HS-27A (cell line): ENCODE data around the gene CAMKK2.
"Not testable (repeated sequence)": the region's sequence is repeated elsewhere in the genome, so short reads cannot be mapped to it uniquely, and the experiment has no call there.

Experiments
- DNase-seq: peaks from one replicate; pipeline ENCODE4 v3.0.0-alpha.2; 2012; ENCODE audit warnings: low read depth, missing footprints

The CAMKK2 gene

DNA sequence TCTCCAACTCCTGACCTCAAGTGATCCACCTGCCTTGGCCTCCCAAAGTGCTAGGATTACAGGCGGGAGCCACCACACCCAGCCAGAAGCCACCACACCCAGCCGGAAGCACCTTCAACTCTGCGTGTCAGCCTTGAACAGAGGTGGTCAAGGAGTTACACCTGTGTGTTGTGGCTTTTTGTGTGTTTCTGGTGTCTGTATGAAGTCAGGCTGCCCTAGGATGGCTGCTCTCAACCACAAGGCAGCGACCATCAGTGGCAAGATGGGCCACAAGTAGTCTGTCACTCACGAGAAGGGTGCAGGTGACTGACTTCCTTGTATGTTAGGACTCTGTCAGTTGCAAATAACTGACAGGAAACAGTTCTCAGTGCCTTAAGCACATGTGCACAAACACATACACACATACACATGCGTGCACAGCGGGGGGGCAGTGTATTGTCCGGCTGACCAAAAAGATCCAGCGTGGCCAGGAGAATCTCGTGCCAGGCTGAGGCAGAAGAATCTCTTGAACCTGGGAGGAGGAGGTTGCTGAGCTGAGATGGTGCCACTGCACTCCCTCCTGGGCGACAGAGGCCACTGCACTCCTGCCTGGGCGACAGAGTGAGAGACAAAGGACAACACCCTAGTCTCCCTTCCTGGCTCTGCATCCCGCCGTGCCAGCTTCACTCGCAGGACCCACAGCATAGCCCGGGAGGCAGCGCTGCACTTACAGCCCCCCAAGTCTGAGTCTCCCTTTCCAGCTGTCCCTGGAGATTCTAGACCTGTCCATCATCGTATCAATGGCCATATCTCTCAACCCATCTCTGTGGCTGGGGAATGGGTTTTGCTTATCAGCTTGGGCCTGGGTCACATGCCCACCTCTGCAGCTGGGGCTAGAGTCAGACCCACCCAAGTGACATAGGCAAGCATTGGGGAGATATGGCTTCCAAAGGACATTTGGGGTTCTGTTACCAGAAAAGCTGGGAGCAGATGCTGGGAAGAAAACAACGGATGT lies 72.9 kb downstream of the CAMKK2 start:
- DNase-seq: no peak

DNA sequence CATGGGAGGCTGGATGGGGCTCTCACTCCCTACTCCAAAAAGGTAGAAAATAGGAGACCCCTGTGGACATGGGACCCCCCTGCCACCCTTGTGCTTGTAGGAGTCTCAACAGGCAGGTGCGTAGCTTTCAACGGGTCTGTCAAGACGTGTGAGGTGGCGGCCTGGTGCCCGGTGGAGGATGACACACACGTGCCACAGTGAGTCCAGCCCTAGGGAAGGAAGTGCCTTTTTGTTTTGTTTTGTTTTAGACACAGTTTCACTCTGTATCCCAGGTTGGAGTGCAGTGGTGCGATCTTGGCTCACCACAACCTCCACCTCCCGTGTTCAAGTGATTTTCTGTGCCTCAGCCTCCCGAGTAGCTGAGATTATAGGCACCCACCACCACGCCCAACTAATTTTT lies 73.7 kb downstream of the CAMKK2 start:
- no peak for DNase-seq

DNA sequence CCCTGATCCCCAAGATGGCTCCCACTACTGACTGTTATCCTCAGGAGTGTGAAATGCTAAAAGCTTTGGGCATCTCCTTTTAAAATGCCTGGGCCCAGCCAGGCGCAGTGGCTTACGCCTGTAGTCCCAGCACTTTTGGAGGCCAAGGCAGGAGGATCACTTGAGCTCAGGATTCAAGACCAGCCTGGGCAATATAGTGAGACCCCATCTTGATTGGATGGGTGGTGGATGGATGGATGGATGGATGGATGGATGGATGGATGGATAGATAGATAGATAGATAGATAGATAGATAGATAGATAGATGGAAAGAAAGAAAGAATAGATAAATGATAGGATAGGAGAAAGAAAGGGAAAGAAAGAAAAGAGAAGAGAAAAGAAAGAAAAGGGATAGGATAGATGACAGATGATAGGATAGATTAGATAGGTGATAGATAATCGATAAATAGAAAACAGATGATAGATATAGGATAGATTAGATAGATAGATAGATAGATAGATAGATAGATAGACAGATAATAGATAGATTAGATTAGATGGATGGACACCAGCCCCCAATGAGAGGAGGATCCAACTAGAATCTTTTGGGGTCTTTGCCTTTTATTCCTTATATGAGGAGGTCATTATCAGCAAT lies 77.0 kb downstream of the CAMKK2 start:
- DNase-seq: no peak

DNA sequence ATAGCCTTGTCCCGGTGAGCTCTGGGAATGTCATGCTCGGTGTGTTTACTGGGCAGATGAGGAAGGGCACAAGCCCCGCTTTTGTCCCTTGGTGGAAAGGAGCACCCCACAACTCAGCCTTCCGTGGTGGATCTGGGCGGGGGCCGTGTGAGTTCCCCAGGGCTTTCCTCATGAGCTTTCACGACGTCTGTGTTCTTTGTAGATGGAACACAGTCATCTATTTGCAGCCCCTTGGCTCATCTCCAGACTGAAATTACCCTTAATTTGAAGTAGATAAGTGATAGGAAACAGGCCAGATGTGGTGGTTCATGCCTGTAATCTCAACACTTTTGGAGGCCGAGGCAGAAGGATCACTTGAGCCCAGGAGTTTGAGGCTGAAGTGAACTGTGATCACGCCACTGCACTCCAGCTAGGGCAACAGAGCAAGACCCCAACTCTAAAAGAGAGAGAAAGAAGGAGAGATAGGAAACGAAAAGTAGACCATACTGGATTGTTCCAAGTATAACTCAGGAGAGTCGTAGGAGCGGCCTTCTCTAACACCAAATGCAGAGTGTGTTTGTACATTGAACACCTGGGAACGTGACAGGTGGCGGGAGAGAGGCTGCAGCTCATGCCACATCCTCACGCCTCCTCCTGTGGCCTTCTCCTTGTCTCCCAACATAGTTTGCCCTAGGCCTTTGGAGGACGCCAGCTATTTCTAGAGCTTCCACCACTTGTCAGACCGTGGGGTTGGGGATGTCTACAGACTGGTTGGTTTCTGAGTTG lies 77.7 kb downstream of the CAMKK2 start:
- no peak for DNase-seq

DNA sequence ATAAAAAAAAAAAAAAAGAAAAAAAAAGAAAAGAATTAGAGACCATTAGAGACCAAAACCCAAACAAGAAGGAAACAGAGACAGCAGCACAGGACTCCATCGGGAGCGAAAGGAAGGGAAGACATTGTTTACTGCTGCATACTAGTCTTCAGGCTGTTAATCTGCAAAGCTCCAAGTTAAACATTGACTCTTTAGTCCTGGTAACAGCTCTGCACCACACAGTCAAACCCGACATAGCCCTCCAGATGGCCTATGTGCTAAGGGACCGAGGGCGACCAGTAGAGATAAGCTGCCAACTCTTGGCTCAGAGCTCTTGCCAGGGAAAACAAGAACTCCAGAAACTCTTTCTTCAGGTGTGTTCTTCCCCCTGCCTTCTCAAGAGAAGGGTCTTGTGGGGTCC lies 78.7 kb downstream of the CAMKK2 start:
- no peak for DNase-seq

DNA sequence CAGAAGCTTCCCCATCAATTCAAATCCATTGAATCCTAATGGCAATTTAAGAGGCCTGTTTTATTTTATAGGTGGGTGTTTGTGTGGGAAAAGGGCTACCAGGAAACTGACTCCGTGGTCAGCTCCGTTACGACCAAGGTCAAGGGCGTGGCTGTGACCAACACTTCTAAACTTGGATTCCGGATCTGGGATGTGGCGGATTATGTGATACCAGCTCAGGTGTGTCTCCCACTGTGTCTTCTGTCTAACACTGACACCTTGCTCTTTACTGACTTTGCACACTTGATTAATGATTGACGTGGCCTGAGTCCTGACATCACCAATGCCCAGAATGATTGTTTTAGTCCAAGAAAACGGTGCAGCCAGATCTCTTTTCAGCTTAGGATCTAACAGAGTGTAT lies 79.4 kb downstream of the CAMKK2 start:
- DNase-seq: no peak

DNA sequence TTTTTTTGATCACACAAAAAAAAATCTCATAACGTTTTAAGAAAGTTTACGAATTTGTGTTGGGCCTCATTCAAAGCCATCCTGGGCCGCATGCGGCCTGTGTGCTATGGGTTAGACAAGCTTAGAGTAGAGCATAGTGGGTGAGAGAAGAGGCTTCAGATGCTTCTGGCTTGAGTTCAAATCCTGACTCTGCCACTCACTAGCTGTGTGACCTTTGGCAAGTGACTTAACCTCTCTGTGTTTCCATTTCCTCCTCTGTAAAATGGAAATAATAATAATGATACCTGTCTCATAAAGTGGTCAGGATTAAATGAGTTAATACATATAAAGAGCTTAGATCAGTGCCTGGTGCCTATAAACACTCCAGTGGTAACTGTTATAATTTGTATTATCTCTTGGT lies 80.4 kb downstream of the CAMKK2 start:
- DNase-seq: no peak

DNA sequence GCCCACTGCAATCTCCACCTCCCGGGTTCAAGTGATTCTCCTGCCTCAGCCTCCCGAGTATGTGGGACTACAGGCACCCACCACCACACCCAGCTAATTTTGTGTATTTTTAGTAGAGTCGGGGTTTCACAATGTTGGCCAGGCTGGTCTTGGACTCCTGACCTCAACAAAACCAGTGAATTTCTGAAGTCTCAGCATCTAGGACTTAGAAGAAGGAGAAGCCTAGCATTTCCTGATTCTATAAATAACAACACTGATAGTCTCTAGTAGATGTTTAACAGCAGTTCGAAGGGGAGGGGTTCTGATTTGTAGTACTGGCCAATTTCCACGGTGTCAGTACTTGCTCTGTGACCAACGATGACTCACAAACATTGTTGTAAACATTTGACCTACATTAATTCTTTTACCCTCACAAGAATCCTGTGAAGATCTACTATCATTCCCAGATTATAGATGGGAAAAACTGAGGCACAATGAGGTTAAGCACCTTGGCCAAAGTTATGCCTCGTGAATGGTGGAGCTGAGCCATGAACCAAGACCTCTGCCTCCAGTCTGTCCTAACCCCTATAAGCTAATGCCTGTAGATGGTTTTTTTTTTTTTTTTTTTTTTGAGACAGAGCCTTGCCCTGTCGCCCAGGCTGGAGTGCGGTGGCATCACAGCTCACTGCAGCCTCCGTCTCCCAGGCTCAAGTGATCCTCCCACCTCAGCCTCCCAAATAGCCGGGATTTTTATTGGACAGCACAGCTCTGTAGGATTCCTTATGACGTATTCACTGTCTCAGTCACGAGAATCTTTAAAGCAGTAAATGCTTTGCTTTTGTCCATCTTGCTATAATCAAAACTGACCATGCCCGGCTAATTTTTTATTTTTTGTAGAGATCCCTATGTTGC lies 81.4 kb downstream of the CAMKK2 start:
- no peak for DNase-seq

DNA sequence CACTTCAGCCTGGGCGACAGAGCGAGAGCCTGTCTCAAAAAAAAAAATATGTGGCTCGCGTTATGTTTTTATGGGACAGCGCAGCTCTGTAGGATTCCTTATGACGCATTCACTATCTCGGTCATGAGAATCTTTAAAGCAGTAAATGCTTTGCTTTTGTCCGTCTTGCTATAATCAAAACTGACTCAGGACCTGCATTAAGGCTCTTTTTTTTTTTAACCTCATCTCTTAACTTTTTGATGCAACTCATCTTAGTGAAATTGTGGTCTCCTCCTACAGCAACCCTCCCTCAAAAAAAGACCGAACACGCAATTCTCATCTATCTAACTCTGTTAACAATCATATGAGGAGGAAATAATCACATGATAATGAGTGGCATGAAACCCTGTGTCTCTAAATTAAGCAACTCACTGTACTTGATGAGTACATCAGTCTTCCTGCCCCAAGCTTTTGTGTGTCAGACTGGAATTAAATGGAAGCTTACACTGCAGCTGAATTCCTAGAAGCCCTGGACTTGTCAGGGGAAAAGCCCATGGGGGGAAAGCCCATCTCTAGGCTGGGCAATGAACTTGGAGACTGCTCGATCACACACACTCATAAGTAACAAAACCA lies 82.2 kb downstream of the CAMKK2 start:
- DNase-seq: no peak

DNA sequence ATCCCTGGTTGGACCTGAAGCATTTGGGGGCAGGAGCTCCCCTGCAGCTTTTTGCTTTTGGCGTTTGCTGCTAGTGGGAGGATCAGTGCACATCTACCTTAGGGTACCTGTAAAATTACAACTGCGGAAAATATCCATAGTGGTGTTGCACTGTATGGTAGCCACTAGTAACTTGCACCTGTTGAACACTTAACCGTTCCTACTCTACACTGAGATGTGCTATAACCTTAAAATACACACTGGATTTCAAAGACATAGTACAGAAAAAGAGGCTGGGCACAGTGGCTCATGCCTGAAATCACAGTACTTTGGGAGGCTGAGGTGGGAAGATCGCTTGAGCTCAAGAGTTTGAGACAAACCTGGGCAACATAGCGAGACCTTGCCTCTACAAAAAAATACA lies 83.6 kb downstream of the CAMKK2 start:
- DNase-seq: no peak

DNA sequence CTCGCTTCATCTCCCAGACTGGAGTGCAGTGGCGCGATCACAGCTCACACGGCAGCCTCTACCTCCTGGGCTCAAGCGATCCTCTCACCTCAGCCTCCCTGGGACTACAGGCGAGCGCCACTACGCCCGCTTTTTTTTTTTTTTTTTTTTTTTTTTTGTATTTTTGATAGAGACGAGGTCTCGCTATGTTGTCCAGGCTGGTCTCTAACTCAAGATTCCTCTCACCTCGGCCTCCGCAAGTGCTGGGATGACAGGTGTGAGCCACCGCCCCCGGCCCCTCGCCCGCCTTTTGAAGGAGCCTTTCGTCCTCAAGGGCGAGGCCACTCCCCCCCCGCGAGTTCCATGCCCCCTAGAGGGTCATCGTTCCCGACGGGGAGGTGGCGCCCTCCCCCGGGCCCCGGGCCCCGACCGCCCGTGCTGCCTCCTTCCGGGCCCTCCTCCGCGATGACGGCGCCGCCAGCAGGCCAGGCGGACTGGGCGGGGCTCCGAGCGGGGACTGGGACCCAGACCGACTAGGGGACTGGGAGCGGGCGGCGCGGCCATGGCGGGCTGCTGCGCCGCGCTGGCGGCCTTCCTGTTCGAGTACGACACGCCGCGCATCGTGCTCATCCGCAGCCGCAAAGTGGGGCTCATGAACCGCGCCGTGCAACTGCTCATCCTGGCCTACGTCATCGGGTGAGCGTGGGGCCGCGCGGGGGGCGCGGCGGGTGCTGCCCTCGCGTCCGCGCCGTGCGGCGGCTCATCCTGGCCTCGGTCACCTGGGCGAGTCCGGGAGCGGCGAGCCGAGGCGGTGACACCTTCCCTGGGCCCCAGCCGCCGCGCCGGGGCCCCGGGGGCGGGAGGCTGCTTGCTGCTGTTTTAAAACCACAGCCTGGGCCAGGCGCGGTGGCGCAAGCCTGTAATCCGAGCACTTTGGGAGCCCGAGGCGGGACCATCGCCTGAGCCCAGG lies 86.6 kb downstream of the CAMKK2 start, which contains the start of gene P2RX4:
Gene P2RX4, plus strand, starts transcription at position 506 of the 949 bp plus-strand sequence. Its CDS starts 36 bp downstream, at position 542.
- no peak for DNase-seq

DNA sequence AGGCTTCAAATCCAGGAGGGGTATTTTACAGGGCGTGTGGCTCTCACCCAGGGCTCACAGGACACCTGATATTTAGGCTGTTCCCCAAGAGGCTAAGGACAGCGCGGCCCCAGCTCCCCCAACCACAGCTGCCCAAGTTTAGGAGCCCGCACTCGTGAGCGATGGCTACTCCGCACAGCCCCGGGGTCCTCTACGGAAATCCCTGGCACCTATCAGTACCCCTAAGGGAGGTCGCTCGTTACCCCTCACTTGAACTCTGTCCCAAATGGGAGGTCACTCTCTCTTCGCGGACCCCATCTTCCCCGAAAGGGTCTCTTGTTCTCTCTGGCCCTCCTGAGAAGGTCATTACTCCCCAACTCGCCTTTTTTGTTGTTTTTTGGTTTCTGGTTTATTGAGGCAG lies 87.3 kb downstream of the CAMKK2 start:
- no peak for DNase-seq

DNA sequence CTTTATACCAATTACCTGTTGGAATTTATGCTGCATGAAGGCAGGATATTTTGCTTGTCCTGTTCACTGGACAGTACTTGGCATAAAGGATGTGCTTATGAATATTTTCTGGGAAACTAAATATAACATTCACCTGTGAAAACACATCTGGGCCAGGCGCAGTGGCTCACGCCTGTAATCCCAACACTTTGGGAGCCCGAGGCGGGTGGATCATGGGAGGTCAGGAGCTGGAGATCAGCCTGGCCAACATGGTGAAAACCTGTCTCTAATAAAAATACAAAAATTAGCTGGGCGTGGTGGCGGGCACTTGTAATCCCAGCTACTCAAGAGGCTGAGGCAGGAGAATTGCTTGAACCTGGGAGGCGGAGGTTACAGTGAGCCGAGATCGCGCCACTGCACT lies 87.9 kb downstream of the CAMKK2 start:
- not testable (repeated sequence) for DNase-seq

DNA sequence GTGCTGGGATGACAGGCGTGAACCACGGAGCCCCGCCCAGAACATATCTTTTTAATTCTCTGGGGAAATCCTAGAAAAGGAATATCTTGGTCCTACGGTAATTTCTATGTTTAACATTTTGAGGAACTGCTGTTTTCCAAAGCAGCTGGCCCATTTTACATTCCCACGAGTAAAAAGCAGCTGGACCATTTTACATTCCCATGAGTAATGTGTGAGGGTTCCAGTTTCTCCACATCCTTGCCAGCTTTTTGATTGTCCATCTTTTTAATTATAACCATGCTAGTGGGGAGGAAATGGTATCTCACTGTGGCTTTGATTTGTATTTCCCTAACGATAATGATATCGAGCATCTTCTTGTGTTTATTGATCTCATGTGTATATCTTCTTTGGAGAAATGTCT lies 91.0 kb downstream of the CAMKK2 start:
- no peak for DNase-seq

DNA sequence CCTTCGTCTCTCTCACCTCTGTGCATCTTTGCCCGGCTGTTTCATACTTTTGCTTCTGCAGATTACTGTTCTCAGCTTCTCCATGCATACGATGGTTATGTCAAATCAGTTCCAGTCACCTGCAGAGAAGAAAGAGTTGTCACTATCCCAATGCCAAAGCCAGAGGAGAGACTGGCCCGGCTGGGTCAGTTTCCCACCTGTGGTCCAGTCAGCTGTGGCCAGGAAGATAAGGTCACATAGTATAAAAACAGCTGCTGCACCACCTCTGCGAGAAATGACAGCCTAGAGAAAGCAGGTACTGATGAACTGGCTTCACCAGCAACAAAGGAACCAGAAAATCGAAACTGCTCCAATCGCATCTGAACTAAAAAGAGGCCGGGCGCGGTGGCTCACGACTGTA lies 93.0 kb downstream of the CAMKK2 start:
- no peak for DNase-seq

DNA sequence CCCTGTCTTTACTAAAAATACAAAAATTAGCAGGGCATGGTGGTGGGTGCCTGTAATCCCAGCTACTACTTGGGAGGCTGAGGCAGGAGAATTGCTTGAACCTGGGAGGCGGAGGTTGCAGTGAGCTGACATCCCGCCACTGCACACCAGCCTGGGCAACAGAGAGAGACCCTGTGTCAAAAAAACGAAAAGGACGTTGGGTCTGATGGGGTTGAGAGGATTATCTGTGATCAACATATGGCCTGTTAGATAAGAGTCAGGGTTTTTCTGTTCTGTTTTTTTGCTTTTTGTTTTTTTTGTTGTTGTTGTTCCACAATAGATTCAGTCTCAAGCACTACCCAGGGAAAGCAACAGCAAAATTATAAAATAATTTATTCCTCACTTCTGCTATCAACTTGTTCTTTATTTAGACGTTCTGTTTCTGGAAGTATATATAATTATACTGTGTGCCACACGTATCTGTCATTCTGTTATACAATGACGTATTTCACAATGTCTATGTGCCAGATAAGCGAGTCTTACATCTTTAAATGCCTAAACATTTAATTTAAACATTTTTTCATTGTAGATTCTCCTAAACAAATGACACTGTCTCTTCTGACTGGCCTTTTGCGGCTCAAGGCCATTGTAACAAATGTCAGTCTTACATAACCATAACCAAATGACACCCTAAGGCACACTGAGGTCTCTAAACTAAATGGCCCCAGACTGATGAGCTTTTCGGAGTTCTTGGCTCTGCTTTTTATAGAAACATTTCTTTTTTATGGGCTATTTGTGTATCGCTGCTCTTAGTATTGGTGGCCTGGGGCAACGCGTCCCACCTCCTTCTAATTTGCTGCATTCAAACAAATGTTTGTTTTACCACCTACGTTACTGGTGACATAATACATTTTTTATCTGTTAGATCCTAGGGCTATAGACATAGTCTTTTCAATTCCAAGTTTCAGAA lies 93.8 kb downstream of the CAMKK2 start:
- DNase-seq: no peak

DNA sequence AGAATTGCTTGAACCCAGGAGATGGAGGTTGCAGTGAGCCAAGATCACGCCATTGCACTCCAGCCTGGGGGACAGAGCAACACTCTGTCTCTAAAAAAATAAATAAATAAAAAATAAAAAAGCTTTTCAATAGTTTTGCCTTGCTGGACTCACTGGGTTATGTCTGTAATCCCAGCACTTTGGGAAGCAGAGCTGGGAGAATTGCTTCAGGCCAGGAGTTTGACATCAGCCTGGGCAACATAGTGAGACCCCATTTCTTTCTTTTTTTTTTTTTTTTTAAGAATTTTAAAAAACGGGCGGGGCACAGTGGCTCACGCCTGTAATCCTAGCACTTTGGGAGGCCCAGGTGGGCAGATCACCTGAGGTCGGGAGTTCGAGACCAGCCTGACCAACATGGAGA lies 95.4 kb downstream of the CAMKK2 start:
- not testable (repeated sequence) for DNase-seq

DNA sequence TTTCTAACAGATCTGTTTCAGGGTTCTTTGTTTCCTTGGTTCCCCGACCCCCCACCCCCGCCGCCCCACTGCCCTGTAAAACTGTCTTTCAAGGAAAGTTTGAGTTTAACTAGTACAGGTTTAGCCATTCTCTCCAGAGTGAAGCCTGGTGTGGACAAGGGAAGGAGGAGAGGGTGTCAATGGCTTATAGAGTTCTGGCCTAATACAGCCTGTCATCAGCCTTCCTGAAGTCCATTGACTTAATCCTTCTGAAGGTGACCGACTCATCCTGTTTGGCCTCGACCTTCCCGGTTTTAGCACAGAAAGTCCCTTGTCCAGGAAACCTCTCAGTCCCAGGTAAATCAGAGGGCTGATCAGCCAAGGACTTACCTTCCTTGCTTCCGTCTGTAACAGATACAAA lies 97.6 kb downstream of the CAMKK2 start:
- DNase-seq: no peak

DNA sequence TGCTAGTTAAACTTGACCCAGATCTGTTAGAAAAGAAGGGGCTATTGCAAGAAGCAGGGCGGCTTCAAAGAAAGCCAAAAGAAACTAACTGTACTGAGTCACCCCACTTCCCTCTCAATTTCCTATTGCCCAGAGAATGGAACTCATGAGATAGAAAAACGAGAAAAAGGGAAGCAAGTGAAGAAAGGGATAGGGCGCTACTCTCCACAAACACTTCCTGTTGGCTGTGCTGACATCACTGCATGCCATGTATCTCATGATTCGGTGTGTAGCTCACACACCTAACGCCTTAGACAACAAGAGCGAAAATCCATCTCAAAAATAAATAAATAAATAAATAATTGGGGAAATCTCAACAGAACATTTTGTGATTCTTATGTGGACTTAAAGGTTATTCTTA lies 99.6 kb downstream of the CAMKK2 start:
- DNase-seq: no peak
